ENCODE measurements around the gene PPFIA1.

DNA sequence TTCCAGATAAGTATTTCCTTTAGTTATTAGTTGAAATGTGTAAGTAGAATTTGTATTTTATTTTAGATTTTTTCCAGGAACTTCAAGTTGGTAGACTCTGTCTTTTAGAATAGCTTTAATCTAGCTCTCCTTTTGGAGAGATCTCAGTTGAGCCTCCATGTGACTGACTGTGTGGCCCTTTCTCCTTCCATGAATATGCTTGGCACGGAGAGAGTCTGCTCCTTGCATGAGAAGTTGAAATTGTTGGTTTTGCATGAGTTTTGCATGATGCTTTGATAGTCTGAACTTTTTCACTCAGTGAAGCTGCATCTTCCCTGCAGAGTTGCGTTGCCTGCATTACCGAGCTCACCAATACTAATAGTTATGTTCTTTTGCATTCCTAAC is 95.0 kb downstream of the PPFIA1 start:
- TF ChIP-seq EP300 (IDR thresholded peaks at IDR 0.05; ENCODE audit: borderline replicate concordance), result no peak
- no peak for TF ChIP-seq ZBTB7A (IDR thresholded peaks at IDR 0.05; ENCODE audit: low read depth)
- TF ChIP-seq TAF1 (IDR thresholded peaks at IDR 0.05; ENCODE audit: low read depth), result no peak
- no peak for TF ChIP-seq CEBPB (IDR thresholded peaks at IDR 0.05)
- TF ChIP-seq, protein P1, sequence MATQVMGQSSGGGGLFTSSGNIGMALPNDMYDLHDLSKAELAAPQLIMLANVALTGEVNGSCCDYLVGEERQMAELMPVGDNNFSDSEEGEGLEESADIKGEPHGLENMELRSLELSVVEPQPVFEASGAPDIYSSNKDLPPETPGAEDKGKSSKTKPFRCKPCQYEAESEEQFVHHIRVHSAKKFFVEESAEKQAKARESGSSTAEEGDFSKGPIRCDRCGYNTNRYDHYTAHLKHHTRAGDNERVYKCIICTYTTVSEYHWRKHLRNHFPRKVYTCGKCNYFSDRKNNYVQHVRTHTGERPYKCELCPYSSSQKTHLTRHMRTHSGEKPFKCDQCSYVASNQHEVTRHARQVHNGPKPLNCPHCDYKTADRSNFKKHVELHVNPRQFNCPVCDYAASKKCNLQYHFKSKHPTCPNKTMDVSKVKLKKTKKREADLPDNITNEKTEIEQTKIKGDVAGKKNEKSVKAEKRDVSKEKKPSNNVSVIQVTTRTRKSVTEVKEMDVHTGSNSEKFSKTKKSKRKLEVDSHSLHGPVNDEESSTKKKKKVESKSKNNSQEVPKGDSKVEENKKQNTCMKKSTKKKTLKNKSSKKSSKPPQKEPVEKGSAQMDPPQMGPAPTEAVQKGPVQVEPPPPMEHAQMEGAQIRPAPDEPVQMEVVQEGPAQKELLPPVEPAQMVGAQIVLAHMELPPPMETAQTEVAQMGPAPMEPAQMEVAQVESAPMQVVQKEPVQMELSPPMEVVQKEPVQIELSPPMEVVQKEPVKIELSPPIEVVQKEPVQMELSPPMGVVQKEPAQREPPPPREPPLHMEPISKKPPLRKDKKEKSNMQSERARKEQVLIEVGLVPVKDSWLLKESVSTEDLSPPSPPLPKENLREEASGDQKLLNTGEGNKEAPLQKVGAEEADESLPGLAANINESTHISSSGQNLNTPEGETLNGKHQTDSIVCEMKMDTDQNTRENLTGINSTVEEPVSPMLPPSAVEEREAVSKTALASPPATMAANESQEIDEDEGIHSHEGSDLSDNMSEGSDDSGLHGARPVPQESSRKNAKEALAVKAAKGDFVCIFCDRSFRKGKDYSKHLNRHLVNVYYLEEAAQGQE (IDR thresholded peaks at IDR 0.05; ENCODE audit: low read depth), result no peak
- TF ChIP-seq RAD21 (IDR thresholded peaks at IDR 0.05; ENCODE audit: low read depth), result no peak
- no peak for TF ChIP-seq EGR1 (IDR thresholded peaks at IDR 0.05)
